ENCODE data around the gene OSBPL3.

- TF ChIP-seq, protein P1, sequence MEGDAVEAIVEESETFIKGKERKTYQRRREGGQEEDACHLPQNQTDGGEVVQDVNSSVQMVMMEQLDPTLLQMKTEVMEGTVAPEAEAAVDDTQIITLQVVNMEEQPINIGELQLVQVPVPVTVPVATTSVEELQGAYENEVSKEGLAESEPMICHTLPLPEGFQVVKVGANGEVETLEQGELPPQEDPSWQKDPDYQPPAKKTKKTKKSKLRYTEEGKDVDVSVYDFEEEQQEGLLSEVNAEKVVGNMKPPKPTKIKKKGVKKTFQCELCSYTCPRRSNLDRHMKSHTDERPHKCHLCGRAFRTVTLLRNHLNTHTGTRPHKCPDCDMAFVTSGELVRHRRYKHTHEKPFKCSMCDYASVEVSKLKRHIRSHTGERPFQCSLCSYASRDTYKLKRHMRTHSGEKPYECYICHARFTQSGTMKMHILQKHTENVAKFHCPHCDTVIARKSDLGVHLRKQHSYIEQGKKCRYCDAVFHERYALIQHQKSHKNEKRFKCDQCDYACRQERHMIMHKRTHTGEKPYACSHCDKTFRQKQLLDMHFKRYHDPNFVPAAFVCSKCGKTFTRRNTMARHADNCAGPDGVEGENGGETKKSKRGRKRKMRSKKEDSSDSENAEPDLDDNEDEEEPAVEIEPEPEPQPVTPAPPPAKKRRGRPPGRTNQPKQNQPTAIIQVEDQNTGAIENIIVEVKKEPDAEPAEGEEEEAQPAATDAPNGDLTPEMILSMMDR (IDR thresholded peaks at IDR 0.05), result no peak
- no peak for TF ChIP-seq POLR2A (IDR thresholded peaks at IDR 0.05)
Measured at GRCh38 chr7:24820730-24821044, 159.3 kb downstream of the OSBPL3 start.
